Left ventricle myocardium inferior (tissue), 1 donor: ENCODE data around the gene MTG1. TPM values are rescaled to one million over a fixed set of nuclear protein-coding genes. Genes with fewer than 3 reads are reported as not detected.
"Not testable (repeated sequence)": the region's sequence is repeated elsewhere in the genome, so short reads cannot be mapped to it uniquely, and the experiment has no call there.

Source experiments
- DNase-seq: peaks from one replicate; pipeline ENCODE4 v3.0.0-alpha.2; 2020
- H3K27ac ChIP-seq: fragments of 200-600 bp; replicated peaks from 2 replicates; pipeline ENCODE4 v1.8.0; 2021
- H3K27me3 ChIP-seq: fragments of 200-600 bp; 2 replicates; pipeline ENCODE4 v1.8.0; 2021; ENCODE audit warnings: low read depth
- H3K36me3 ChIP-seq: fragments of 200-600 bp; 2 replicates; pipeline ENCODE4 v1.8.0; 2021
- H3K4me1 ChIP-seq: fragments of 200-600 bp; 2 replicates; pipeline ENCODE4 v1.8.0; 2021
- H3K4me3 ChIP-seq: fragments of 200-600 bp; 2 replicates; pipeline ENCODE4 v1.8.0; 2021; ENCODE audit warnings: mild to moderate bottlenecking, moderate library complexity
- H3K9me3 ChIP-seq: fragments of 200-600 bp; replicated peaks from 2 replicates; pipeline ENCODE4 v1.8.0; 2021
- intact Hi-C: fragments of 100-400 bp; cut with micrococcal nuclease; formaldehyde crosslinking; loops from one replicate; pipeline ENCODE4 v1.11.0; 2022
- total RNA-seq: library from RNA; stranded (reverse); fragmentation: NEBNext Ultra II Directional; extraction: Animal tissue kit (Norgen Biotek cat#: 25700); gene quantifications from one replicate; pipeline ENCODE4 v1.2.1, GENCODE V29; 2021
- TF ChIP-seq, protein P1 (sequence below): fragments of 200-600 bp; IDR thresholded peaks from 2 replicates; pipeline ENCODE4 v1.8.0; 2021; ENCODE audit warnings: antibody characterized with exemption, mild to moderate bottlenecking, borderline replicate concordance
- donor health status: DM: no; HTN: yes; CAD: no; lungs with severe emphysema.

MTG1 gene
- total RNA-seq, 1 donor from 2014 or later: 14.0 TPM

DNA sequence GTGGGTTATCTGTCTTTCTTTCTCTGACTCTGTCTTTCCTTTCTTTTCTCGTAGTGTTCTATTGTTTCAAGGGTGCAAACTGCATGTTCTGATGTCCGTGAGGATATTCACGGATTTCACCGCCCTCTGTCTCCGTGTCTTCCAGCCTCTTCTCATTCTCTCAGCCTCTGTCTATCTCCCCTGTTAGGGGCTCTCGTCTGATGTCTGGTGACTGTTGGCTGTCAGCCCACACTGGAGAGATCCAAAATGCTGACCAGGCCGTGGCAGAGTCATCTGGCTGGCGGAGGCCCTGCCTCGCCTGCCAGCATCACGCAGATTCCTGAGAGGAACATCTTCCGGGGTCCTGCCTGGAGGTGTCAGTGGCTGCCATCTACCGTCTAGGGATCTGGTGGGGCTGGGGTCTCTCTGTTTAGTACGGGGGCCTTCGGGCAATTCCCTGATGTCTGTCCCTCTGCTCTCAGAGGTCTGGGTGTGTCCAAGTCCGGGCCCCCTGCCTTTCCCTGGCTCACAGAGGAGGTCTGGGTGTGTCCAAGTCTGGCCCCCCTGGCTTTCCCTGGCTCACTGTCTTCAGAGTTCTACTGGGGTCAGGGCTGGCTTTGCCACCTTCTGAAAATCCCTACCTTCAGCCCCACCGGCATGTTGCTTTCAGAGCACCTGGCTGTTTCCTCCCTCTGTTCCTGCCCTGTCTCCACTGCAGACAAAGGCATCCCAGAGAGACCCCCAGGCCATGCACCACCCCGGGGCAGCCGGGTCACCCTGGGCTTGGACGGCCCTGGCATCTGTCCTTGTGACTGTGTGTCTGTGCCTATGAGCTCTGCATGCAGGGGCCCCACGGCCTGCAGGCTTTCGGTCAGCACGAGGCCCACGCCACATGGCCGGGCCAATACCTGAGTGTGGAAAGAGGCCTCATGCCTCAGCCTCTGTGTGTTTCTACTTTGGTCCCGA is 45.8 kb downstream of the MTG1 start:
- intact Hi-C loops: no loop called here
- peaks cover 4% of the 10 kb centered on the region for H3K9me3 ChIP-seq

DNA sequence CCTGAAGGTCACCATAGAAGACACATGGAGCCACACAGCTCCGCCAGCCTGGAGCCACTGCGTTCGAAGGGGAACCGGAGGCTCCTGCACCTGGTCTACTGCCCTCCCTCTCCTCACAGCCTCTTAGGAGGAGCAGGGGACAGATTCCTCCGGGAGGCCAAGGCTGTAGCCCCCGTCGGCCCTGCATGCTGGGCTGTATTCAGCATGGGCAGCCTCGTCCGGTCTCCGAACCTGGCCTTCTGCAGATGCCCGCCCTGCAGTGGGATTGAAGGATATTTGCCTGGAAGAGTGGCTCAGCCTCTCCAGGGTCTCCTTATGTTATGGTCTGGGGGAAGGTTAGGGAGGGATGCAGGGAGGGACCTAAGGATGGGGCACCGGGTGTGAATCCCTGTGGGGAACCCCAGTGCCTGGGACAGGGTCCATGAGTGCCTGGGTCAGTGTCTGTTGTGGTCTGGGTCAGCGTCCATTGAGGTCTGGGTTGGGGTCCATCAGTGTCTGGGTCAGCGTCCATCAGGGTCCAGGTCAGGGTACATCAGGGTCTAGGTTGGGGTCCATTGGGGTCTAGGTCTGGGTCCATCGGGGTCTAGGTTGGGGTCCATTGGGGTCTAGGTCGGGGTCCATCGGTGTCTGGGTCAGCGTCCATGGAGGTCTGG is 46.8 kb downstream of the MTG1 start:
- peaks cover 7% of the 10 kb centered on the region for H3K9me3 ChIP-seq
- TF ChIP-seq, protein P1, sequence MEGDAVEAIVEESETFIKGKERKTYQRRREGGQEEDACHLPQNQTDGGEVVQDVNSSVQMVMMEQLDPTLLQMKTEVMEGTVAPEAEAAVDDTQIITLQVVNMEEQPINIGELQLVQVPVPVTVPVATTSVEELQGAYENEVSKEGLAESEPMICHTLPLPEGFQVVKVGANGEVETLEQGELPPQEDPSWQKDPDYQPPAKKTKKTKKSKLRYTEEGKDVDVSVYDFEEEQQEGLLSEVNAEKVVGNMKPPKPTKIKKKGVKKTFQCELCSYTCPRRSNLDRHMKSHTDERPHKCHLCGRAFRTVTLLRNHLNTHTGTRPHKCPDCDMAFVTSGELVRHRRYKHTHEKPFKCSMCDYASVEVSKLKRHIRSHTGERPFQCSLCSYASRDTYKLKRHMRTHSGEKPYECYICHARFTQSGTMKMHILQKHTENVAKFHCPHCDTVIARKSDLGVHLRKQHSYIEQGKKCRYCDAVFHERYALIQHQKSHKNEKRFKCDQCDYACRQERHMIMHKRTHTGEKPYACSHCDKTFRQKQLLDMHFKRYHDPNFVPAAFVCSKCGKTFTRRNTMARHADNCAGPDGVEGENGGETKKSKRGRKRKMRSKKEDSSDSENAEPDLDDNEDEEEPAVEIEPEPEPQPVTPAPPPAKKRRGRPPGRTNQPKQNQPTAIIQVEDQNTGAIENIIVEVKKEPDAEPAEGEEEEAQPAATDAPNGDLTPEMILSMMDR: no peak
- no peak overlapping the region for H3K4me3 ChIP-seq
- H3K4me1 ChIP-seq: no peaks in the 10 kb centered on the region
- H3K27ac ChIP-seq: no peak overlapping the region
- no peak for DNase-seq
- peaks cover 13% of the 10 kb centered on the region for H3K27me3 ChIP-seq
- intact Hi-C loops: no loop called here
- no peaks in the 10 kb centered on the region for H3K36me3 ChIP-seq

More for the DNA sequence above, 45.8 kb downstream of the MTG1 start:
- TF ChIP-seq, protein P1: no peak
- Histone ChIP-seq H3K4me3 (no peak overlapping the region), H3K27me3 (peaks cover 4% of the 10 kb centered on the region), H3K36me3 (no peaks in the 10 kb centered on the region), H3K27ac (no peak overlapping the region), H3K4me1 (no peaks in the 10 kb centered on the region)
- DNase-seq: no peak

DNA sequence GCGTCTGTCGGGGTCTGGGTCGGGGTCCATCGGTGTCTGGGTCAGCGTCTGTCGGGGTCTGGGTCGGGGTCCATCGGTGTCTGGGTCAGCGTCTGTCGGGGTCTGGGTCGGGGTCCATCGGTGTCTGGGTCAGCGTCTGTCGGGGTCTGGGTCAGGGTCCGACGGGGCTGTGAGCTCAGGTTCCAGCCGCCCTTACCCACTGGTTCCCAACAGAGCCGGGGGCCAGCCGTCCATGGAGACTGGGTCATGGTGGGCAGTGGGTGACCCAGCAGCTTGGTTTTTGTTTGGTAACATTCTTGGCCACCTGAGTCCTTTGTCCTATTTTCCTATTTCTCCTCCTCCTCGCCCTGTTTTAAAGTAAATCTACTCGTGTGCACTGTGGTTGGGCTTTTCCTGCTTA is 47.4 kb downstream of the MTG1 start:
- H3K27ac ChIP-seq, H3K4me1 ChIP-seq, H3K36me3 ChIP-seq, H3K4me3 ChIP-seq, intact Hi-C loops, DNase-seq: not testable (repeated sequence)
- H3K27me3 ChIP-seq: peaks cover 14% of the 10 kb centered on the region
- peaks cover 13% of the 10 kb centered on the region for H3K9me3 ChIP-seq

DNA sequence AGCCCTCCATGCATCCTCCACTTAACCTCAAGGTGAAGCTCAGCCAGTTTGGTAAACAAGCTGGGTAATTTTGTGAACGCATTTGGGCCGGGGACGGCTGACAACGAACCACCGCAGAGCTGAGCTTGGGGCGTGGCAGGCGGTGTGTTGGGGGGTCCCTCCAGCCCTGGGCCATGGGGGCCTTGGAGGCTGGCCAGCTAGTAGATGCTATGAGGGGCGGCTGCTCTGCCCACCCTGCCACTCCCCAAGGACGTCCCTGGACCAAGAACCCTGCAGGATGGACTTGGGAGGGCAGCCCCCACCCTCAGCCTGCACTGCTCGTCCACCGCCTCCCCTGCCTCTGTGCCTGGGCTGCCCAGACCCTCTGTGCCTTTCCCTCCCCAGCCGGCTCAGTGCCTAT is 47.8 kb downstream of the MTG1 start:
- TF ChIP-seq, protein P1: no peak
- Histone ChIP-seq H3K27ac (no peak overlapping the region), H3K9me3 (peaks cover 17% of the 10 kb centered on the region), H3K36me3 (no peaks in the 10 kb centered on the region), H3K4me3 (no peak overlapping the region), H3K4me1 (no peaks in the 10 kb centered on the region), H3K27me3 (peaks cover 14% of the 10 kb centered on the region)
- no peak for DNase-seq
- intact Hi-C loops: no loop called here

DNA sequence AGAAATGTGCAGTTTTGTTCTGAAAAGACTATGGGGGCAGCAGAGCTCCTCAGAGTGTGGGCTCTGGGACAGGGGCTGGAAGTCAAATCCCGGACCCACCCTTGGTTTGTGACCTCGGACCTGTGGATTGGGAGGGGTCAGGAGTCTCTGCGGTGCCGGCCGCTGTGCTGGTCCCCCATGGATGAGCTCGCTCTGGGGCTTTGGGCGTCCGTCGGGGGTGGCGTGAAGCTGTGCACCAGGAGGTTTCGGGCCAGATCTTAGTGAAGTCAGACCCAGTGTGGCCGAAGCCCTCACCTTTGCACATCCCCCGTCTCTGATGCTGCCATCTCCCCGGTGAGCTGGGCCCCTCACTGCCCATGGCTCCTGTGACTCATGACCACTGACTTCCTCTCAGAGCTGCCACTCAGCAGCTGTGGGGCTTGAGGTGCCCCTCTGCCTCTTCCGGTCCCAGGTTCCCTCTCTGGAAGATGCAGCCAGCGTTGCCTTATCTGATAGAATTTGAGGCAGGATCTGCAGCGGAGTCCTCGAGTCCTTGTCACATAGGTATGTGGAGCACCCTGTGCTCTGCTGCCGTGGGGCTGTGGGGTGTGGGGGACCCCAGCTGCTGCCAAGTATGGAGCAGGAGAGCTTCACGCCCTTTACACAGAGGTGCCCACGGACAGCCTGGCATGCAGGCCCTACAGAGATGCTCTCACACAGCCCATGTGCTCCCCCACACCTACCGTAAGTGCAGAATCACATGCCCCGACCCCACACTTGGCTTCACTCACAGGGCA is 48.4 kb downstream of the MTG1 start:
- peaks cover 14% of the 10 kb centered on the region for H3K27me3 ChIP-seq
- H3K36me3 ChIP-seq: peaks cover 3% of the 10 kb centered on the region
- H3K4me3 ChIP-seq: no peak overlapping the region
- no peak overlapping the region for H3K27ac ChIP-seq
- H3K4me1 ChIP-seq: no peaks in the 10 kb centered on the region
- peaks cover 23% of the 10 kb centered on the region for H3K9me3 ChIP-seq
- no peak for DNase-seq
- TF ChIP-seq, protein P1: no peak
- intact Hi-C loops: no loop called here
